HG02885 (cell line): ENCODE results near the gene CYB5RL.
"Not testable (repeated sequence)": the region's sequence is repeated elsewhere in the genome, so short reads cannot be mapped to it uniquely, and the experiment has no call there.

Experiments used
- ATAC-seq: cut with Tn5 transposase; IDR thresholded peaks from one replicate; pipeline ENCODE4 v1.9.1; 2021; ENCODE audit warnings: mild to moderate bottlenecking; ENCODE audit not compliant: unreplicated experiment, poor library complexity

The CYB5RL gene

GRCh38 chr1:54191525-54191924 lies 8.3 kb downstream of the CYB5RL start:
- ATAC-seq = no peak

- no peak for ATAC-seq
Measured at GRCh38 chr1:54190526-54190925, 9.3 kb downstream of the CYB5RL start.

GRCh38 chr1:54188291-54188690 lies 11.5 kb downstream of the CYB5RL start:
- no peak for ATAC-seq

- no peak for ATAC-seq
Measured at GRCh38 chr1:54186056-54186455, 13.8 kb downstream of the CYB5RL start.

GRCh38 chr1:54180701-54181360 lies 19.0 kb downstream of the CYB5RL start:
- ATAC-seq = no peak

- no peak for ATAC-seq
Measured at GRCh38 chr1:54178296-54179070, 21.3 kb downstream of the CYB5RL start.

- no peak for ATAC-seq
Measured at GRCh38 chr1:54177726-54178125, 22.1 kb downstream of the CYB5RL start.

GRCh38 chr1:54176621-54177327 lies 23.1 kb downstream of the CYB5RL start:
- ATAC-seq = no peak

- no peak for ATAC-seq
Measured at GRCh38 chr1:54174106-54174505, 25.7 kb downstream of the CYB5RL start.

GRCh38 chr1:54173681-54174080 lies 26.1 kb downstream of the CYB5RL start:
- no peak for ATAC-seq

- ATAC-seq = no peak
Measured at GRCh38 chr1:54172614-54173599, 26.9 kb downstream of the CYB5RL start.

GRCh38 chr1:54171606-54172005 lies 28.2 kb downstream of the CYB5RL start:
- ATAC-seq = no peak

- ATAC-seq = no peak
Measured at GRCh38 chr1:54171016-54171415, 28.8 kb downstream of the CYB5RL start.

- no peak for ATAC-seq
Measured at GRCh38 chr1:54169068-54169467, 30.8 kb downstream of the CYB5RL start.

- no peak for ATAC-seq
Measured at GRCh38 chr1:54168206-54168965, 31.4 kb downstream of the CYB5RL start.

- ATAC-seq = no peak
Measured at GRCh38 chr1:54167422-54168139, 32.2 kb downstream of the CYB5RL start.

GRCh38 chr1:54166357-54166756 lies 33.5 kb downstream of the CYB5RL start:
- ATAC-seq = not testable (repeated sequence)

- no peak for ATAC-seq
Measured at GRCh38 chr1:54165146-54165545, 34.7 kb downstream of the CYB5RL start.

- no peak for ATAC-seq
Measured at GRCh38 chr1:54163573-54163972, 36.3 kb downstream of the CYB5RL start.
